SHP77 (cell line): ENCODE measurements around the gene APOBEC3G.

Experiments
- DNase-seq, 2 experiments: peaks; one replicate each; lab custom pipeline; 2025; lab: John Stamatoyannopoulos, UW

The APOBEC3G gene

DNA sequence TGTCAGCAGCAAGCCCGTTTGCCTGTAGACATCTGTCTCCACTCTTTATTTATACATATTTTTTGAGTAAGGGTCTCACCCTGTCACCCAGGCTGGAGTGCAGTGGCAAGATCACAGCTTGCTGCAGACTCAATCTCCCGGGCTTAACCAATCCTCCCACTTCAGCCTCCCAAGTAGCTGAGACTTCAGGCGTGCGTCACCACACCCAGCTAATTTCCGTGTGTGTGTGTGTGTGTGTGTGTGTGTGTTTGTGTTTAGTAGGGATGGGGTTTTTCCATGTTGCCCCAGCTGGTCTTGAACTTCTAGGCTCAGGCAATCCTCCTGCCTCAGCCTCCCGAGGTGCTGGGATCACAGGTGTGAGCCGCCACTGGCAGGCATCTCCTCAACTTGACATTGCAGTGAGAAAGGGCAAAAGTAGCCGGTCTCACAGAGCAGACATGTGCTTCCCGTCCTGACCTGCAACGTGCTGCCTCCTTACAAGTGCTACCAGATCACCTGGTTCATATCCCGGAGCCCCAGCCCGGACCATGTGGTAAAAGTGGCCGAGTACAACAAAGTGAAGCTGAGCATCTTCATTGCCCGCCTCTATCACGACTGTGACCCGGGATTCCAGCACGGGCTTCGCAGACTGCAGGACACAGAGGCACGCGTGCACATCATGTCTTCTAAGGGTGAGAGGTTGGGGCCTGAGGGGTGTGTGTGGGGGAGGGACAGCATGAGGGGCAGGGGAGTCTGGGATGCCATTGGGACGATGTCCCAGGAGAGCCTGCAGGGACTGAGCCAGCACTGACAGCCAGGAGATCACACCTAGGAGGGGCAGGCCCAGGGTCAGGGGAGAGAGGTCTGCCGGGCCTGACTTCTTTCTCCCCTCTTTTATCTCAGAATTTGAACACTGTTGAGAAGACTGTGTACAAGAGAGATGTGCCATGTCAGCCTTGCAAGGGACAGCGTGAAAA lies 14.3 kb downstream of the APOBEC3G start:
- DNase-seq: no peak

DNA sequence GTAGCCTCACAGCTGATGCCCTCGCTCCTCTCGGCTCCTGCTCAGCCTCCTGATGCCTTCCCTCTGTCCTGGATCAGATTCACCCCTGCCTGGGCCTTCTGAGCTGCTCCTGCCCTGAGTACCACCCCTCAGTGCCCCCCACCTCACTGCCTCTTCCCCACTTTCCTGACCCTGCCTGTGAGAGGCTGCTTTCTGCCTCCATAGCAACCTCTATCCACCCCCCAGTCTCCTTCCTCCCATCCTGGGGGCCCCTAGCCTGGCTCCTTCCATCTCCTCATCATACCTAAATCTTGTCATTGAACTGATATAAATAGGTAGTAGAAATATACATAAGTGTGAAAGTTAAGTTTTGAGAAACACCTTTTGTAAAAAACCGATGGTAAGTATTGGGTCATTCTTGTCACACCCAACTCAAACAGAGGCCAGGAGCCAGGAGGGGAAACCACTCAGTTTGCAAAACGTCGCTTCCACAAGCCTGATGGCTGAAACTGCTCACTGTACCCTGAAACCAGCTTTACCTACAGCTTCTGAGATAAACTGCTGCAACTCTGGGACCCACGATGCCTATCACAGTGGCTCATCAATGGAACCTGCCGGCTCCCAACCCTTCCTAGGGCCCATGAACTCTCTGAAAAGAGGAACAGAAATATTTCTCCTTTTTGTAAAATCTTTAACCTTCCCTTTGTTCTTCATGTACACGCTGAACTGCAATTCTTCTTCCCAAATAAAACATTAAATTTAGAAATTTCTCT lies 15.2 kb downstream of the APOBEC3G start:
- no peak for DNase-seq

DNA sequence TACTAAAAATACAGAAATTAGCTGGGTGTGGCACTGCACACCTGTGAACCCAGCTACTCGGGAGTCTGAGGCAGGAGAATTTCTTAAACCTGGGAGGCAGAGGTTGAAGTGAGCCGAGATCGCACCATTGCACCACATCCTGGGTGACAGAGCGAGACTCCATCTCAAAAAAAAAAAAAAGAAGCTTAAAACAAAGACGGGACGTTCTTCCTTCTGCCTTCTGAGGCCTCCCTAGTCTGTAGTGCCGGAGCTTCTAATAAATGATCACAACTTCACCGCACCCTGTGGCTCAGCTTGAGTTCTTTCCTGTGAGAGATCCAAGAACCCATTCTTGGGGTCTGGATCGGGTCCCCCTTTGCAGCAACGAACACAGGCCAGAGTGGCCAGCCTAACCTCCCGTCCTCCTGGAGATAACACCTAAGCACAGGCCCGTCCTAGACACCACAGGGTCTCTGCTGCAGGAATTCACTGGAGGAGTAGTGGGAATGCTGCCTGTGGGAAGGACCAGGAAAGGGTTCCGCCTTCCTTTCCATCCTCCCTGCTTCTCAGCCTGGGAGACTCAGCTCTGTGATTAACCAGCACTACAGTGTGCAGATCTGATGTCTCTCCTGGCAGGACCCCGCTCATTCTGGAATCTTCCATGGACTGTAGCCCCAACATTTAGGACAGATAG lies 17.8 kb downstream of the APOBEC3G start:
- no peak for DNase-seq

DNA sequence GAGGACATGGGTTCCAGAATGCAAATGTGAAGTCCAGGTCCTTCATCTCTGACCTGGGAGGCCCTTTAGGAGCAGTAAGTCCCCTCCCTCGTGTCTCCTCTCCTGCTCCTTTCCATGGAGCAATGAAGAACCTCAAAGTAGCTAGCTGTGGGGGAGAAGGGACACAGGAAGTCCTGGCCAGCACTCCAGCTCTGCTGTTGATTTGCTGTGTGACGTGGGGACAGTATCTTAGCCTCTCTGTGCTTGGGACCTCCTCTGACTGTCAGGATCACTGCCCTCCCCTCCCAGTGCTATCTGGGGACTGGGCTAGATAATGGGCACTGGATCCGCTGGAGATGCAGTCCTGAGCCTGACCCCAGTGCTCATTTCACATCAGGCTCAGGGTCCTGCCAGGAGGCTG lies 18.9 kb downstream of the APOBEC3G start:
- DNase-seq: no peak

DNA sequence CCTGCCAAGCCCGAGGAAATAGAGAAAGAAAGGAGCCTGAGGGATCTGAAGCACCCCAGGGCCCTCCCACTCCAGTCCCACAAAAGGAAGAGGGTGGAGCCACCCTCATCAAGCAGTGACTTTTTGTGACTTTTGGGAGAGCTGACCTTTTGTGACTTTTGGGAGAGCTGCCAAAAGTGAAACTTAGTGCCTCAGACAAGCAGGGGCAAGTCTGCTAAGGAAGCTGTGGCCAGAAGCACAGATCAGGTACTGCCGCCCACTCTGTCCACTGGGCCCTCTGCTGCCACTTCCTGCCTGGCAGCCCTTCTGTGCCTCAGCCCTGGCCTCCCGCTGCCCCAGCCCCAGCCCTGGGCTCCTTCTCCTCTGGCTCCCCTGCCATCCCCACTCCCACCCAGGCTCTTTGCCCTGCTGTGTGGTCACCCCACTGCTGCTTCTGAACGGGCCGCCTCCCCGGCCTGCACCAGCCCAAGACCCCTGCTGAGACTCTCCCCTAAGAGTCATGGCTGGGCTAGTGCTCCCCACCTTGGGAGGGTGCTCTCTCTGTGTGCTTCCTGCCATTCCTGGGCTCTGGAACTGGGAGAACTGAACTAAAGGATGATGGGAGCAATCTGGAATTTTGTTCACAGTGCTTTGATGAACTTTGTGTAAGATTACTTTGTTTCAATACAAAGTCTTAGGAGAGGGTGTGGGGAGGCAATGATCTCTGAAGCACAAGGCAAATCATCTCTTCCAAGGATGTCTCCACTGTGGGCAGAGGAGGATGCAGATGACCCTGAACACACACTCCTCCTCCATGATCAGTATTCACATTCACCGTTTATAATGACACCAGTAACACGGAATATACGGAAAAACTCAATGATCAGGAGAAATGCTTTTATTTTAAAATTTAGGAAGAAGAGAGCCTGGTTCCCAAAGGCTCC lies 20.3 kb downstream of the APOBEC3G start, which contains the start of gene APOBEC3H:
Gene APOBEC3H (plus strand): TSS at position 147 of the 923 bp plus-strand sequence. CDS start 3,035 bp downstream, outside the sequence.
- DNase-seq: no peak

DNA sequence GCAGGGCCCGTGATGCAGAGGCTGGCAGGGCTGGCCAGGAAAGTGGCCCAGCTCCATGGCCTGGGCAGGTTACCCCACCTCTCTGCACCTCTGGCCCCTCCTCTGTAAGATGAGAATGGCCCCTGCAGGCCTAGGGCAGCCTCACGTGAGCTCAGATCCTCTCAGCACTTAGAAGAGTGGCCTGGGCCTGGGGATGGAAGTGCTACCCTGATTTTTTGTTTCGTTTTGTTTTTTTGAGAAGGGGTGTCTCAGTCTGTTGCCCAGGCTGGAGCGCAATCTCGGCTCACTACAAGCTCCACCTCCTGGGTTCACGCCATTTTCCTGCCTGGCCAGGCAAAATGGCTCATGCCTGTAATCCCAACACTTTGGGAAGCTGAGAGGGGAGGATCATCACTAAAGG lies 21.0 kb downstream of the APOBEC3G start:
- no peak for DNase-seq

DNA sequence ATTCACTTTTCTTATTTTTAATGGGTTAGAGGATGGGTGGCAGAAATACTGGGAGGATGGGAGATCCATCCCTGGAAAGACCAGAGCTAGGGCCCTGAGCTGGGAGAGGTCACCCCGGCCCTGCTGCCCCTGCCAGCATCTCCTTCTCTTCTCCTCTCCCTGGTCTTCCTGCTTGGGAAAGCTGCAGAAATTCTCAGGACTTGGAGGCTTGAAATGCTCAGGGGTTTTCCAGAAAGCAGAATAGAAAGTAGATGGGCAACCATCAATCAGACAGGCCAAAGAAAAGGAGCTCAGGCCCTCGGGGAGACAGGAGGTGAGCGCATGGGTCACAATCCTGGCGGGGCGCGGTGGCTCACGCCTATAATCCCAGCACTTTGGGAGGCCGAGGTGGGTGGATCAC lies 21.5 kb downstream of the APOBEC3G start:
- DNase-seq: no peak

DNA sequence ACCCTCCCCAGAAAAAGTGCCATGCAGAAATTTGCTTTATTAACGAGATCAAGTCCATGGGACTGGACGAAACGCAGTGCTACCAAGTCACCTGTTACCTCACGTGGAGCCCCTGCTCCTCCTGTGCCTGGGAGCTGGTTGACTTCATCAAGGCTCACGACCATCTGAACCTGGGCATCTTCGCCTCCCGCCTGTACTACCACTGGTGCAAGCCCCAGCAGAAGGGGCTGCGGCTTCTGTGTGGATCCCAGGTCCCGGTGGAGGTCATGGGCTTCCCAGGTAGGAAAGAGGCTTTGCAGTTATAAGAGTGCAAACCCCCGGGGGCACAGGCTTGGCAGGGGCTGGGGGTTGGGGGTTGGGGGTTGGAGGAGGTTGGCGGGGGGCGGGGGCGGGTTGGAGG lies 24.2 kb downstream of the APOBEC3G start:
- no peak for DNase-seq

DNA sequence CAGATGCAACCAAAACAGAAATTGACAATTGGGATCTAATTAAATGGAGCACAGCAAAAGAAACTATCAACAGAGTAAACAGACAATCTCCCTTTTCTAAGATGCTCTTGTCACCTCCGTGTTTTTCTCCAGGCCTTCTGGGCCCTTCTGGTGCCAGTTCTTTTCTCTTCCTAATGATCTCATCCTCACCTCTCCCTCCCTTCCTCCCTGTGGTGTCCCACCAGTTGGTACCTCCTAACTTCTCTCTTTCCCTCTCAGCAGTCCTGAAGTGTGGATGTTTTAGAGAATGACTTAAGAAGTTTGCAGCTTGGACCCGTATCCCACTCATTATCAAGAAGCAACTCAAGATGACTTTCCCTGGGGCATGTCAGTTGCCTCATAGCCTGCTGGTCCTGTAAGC lies 26.4 kb downstream of the APOBEC3G start:
- no peak for DNase-seq

DNA sequence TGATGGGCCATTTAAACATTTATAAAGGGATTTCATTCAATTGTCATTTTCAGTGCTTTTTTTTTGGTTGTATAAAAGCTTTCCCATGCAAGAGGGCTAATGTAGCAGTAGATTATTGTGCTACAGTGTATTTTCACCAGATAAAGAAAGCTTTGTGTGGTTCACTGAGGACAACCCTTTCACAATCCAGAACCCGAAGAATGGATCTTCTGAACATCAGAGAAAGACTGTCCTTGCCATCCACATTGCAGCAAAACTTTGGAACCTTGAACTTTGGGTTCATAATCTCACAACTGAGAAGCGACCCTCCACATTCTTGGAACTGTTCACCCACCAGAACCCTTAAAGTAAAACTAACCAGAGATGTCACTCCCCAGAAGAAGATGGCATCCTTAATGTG lies 29.3 kb downstream of the APOBEC3G start:
- DNase-seq: no peak

DNA sequence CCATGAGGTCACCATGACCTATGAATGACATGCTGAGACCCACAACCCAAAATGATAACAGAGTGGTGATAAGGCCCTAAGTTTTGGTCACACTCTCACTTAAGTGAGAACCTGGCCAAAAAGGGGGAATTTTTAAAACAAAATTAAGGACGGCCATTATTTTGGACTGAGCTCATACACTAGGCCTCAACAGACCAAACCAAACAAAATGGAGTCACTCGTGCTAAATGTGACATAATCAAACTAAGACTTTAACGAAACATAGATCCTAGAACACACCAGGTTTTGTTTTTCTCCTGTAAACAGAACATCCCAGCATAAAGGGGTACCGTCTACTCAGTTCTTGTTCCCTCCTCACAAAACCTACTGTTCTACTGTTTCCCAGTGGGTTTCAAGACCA lies 31.4 kb downstream of the APOBEC3G start:
- DNase-seq: no peak

DNA sequence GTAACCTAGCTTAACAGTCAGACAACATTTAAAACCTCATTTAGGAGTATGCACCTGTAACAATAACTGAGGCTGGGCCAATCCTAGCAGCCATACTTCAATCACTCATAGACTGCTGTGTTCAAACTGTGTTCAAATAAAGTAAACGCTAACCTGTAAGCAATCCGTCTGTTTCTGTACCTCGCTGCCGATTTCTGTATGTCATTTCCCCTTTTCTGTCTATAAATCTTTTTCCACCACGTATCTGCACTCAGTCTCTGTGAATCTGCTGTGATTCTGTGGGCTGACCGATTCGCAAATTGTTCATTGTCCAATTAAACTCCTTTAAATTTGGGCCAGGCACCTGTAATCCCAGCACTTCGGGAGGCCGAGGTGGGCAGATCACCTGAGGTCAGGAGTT lies 32.3 kb downstream of the APOBEC3G start:
- DNase-seq: no peak

DNA sequence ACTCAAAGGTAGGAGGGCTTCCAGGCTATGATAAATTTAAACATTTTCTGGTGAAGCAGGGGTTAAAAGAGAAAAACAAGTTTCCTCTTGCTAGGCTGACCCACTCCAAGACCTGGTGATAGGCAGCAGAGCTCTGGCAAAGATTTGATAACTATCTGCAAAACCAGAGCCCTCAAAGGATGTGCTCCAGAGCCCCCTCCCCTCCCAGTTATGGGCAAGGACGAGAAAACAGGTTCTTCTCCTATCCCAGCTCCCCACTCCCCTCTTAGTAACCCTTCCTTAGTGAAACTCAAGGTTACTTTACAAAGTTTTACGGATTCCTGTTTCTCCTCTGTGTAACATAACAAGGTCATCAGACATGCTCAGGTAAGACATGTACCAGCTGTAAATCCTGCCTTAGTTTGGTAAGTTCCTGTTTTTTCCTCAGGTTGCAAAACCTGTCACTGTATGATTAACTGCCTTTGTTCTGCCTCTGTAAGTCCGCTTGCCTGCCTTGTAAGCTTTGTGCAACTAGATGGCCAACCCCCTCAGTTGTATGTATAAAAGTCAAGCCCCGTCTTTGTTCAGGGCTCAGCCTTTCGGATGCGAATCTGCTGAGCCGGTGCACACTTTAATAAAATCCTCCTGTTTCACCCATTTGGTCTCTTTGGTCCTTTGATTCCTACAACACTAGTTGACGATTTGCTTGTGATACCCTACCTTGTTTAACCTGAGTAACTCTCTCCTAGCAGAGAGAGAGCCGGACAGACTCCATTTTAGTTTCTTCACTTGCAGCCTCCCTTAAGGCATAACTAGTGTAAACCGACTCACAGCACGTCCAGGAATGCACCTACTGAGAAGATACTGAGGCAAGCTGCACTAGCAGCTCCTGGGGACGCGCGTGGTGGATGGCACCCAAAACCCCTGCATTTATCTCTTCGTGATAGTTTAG lies 33.8 kb downstream of the APOBEC3G start:
- DNase-seq: no peak

DNA sequence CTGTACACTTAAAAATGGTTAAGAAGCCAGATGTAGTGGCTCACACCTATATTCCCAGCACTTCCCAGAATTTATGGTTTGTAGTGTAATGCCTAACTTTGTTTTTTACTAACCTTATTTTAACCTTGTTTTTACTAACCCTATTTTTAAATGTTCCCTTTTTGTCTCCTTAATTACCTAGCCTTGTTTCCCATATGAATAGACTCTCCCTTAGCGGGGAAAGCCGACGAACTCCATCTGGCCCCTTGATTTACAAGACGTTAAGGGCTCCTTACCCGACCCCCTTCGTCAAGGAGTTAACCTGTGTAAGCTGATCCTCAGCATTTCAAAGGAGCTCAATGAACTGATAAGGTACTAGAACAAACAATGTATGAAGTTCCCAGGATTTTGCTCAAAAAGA lies 37.0 kb downstream of the APOBEC3G start:
- no peak for DNase-seq

DNA sequence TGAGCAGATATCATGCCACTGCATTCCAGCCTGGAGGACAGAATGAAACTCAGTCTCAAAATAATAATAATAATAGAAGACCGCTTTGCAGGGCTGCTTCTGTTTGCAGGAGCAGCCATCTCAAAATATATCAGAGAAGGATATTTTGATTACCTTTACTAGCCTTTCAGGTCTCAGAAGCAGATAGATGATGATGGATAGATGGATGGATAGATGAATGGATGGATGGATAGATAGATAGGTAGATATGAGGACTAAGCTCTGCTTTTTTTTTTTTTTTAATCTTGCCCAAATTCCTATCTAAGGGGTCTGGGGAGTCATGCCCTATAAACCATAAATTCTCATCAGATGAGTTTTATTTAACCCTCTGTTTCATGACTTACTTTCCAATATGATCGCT lies 38.5 kb downstream of the APOBEC3G start:
- no peak for DNase-seq

DNA sequence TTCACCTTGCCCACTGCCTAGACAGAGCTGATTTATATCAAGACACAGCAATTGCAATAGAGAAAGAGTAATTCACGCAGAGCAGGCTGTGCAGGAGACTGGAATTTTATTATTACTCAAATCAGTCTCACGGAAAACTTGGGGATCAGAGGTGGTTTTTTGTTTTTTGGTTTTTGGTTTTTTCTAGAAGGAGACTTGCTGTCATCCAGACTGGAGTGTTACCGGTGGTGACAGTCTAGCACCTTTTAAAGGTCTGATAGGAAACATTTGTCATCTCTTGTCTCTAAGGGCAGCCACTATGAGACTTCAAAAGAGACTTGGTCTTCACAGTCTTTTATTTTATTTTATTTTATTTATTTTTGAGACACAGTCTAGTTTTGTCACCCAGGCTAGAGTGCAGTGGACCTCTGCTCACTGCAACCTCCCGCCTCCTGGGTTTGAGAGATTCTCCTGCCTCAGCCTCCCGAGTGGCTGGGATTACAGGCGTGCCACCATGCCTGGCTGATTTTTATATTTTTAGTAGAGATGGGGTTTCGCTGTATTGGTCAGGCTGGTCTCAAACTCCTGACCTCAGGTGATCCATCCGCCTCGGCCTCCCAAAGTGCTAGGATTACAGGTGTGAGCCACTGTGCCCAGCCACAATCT lies 39.0 kb downstream of the APOBEC3G start:
- no peak for DNase-seq

DNA sequence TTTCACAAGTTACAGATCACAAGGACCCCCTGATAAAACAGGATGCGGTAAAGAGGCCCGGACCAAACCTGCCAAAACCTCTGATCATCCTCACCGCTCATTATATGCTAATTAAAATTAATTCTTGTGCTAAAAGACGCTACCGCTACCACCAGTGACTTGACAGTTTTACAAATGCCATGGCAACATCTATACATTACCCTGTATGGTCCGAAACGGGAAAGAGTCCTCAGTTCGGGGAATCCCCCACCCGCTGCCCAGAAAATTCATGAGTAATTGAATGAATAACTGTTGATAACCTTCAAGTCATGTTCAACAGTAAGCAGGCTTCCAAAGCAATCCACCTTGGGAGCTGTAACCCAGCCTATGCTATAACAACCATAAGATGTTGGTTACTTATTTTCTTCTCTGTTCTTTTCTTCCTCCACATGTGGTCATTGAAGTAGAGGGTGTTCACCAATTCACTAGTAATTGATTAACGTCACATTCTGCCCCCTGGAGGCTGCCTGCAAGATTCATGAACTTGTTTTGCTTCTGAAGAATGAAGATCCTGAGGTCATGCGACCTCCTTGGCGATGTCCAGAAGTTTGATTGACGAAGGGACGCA lies 40.6 kb downstream of the APOBEC3G start:
- DNase-seq: peak; percentile 12 to 49

DNA sequence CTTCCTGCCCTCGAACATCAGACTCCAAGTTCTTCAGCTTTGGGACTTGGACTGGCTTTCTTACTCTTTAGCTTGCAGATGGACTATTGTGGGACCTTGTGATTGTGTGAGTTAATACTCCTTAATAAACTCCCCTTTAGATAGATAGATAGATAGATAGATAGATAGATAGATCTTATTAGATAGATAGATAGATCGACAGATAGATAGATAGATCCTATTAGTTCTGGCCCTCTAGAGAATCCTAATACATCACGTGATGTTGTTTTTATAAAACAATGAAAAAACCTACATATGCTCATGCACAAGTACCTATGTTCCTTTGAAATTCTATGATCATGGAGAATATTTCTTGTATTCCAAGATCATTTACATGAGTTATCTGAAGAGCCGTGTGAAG lies 43.9 kb downstream of the APOBEC3G start:
- no peak for DNase-seq

DNA sequence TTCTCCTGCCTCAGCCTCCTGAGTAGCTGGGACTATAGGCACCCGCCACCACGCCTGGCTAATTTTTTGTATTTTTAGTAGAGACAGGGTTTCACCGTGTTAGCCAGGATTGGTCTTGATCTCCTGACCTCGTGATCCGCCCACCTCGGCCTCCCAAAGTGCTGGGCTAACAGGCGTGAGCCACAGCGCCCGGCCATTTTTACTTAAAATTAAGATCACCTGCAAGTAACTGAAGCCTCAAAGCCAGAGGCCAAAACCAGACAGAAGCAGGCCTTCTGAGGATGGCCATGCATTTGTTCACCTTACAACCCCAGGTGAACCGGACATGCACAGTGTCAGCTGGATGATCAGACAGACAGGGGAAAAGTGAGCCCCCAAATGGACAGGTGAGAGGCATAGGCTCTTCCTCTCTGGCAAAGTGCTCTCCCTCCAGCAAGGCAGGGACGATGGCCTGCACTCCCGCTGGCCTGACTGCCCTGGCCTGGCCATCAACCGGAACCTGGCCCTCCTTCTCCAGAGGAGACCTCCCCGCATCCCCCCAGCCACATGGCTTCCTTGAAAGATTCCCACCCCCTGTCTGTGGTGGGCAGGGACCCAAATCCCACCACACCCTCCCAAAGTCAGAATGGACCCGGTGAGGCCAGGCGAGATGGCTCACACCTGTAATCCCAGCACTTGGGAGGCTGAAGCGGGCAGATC lies 45.8 kb downstream of the APOBEC3G start:
- DNase-seq: no peak
